IPS-NIHi7 (cell line): Measurements from ENCODE around the gene FKBP14.
A peak's percentile ranks its signal among the peaks of the same experiment; 100 is the strongest.

Experiments
- DNase-seq: peaks from one replicate; pipeline ENCODE4 v3.0.0; 2012; ENCODE audit warnings: mixed read lengths; ENCODE audit errors: extremely low spot score

The FKBP14 gene

GRCh38 chr7:30026229-30027064 is at the start of gene FKBP14:
Gene FKBP14 (minus strand): TSS chr7:30026702. CDS start chr7:30026508, 194 bp downstream.
- DNase-seq = peak; percentile 96

GRCh38 chr7:30074422-30075030 is 48.0 kb upstream of the FKBP14 start:
- DNase-seq = no peak

- DNase-seq = no peak
Measured at GRCh38 chr7:30072735-30073134, 46.2 kb upstream of the FKBP14 start.

GRCh38 chr7:30070052-30070451 is 43.5 kb upstream of the FKBP14 start:
- no peak for DNase-seq

- no peak for DNase-seq
Measured at GRCh38 chr7:30069096-30069867, 42.8 kb upstream of the FKBP14 start.

GRCh38 chr7:30068117-30068516 is 41.6 kb upstream of the FKBP14 start:
- DNase-seq = no peak

- no peak for DNase-seq
Measured at GRCh38 chr7:30066687-30067086, 40.2 kb upstream of the FKBP14 start.

- no peak for DNase-seq
Measured at GRCh38 chr7:30065746-30066145, 39.2 kb upstream of the FKBP14 start.

- DNase-seq = peak; percentile 46
Measured at GRCh38 chr7:30062587-30062986, 36.1 kb upstream of the FKBP14 start.

GRCh38 chr7:30061786-30062185 is 35.3 kb upstream of the FKBP14 start:
- DNase-seq = peak; percentile 27

GRCh38 chr7:30057741-30058140 is 31.2 kb upstream of the FKBP14 start:
- no peak for DNase-seq

GRCh38 chr7:30053068-30053467 is 26.6 kb upstream of the FKBP14 start:
- DNase-seq = no peak

- no peak for DNase-seq
Measured at GRCh38 chr7:30049173-30049572, 22.7 kb upstream of the FKBP14 start.

GRCh38 chr7:30048582-30048981 is 22.1 kb upstream of the FKBP14 start:
- no peak for DNase-seq

GRCh38 chr7:30047124-30047523 is 20.6 kb upstream of the FKBP14 start:
- no peak for DNase-seq

- DNase-seq = no peak
Measured at GRCh38 chr7:30046127-30046770, 19.7 kb upstream of the FKBP14 start.

- DNase-seq = no peak
Measured at GRCh38 chr7:30041526-30042269, 15.2 kb upstream of the FKBP14 start.

- no peak for DNase-seq
Measured at GRCh38 chr7:30040938-30041337, 14.4 kb upstream of the FKBP14 start.

GRCh38 chr7:30038196-30038980 is 11.9 kb upstream of the FKBP14 start:
- no peak for DNase-seq

- no peak for DNase-seq
Measured at GRCh38 chr7:30036220-30036619, 9.7 kb upstream of the FKBP14 start.
